H1 (cell line): Measurements from ENCODE around the gene LRRC18. TPM values are rescaled to one million over a fixed set of nuclear protein-coding genes. Genes with fewer than 3 reads are reported as not detected.

Source experiments
- BACH1 ChIP-seq: IDR thresholded peaks from 2 replicates; pipeline ENCODE4 v1.6.1; 2012; ENCODE audit warnings: low read length, improper control_type of control experiment
- CBX5 ChIP-seq: fragments of 300-800, 300-1000 bp; sonication (generic); IDR thresholded peaks from 2 replicates; pipeline ENCODE4 v1.7.1; 2016; ENCODE audit warnings: antibody characterized with exemption, low read length, low read depth
- CTBP2 ChIP-seq: IDR thresholded peaks from 2 replicates; pipeline ENCODE4 v1.7.0; 2011; ENCODE audit warnings: borderline replicate concordance, mild to moderate bottlenecking, moderate library complexity, mixed read lengths, low read length; ENCODE audit not compliant: insufficient read depth, insufficient read length
- POLR2AphosphoS5 ChIP-seq: IDR thresholded peaks from 2 replicates; pipeline ENCODE4 v1.6.1; 2011; ENCODE audit warnings: low read depth, low read length
- RBBP5 ChIP-seq: IDR thresholded peaks from 2 replicates; pipeline ENCODE4 v1.7.1; 2012; ENCODE audit warnings: low read depth, mild to moderate bottlenecking, inconsistent platforms, low read length, moderate library complexity, borderline replicate concordance
- RNF2 ChIP-seq: fragments of 200-900, 300-1000 bp; sonication (generic); IDR thresholded peaks from 2 replicates; pipeline ENCODE4 v1.7.1; 2016; ENCODE audit warnings: borderline replicate concordance, low read depth, mild to moderate bottlenecking, antibody characterized with exemption, low read length; ENCODE audit not compliant: poor library complexity, severe bottlenecking; ENCODE audit errors: missing control alignments
- SP4 ChIP-seq: IDR thresholded peaks from 2 replicates; pipeline ENCODE4 v1.6.1; 2012; ENCODE audit warnings: low read length, inconsistent platforms
- SRF ChIP-seq: IDR thresholded peaks from 2 replicates; pipeline ENCODE4 v1.6.1; 2011; ENCODE audit warnings: mild to moderate bottlenecking, low read depth, low read length, moderate library complexity
- TAF1 ChIP-seq: IDR thresholded peaks from 2 replicates; pipeline ENCODE4 v1.6.1; 2011; ENCODE audit warnings: mild to moderate bottlenecking, low read depth, low read length
- polyA plus RNA-seq, 7 experiments: library from polyadenylated mRNA; depleted of rRNA in 3 of 7; stranded (reverse) in 5 of 7; unstranded in 2 of 7; fragments of >200 nt in 5 of 7; fragments of 200-250 nt in 2 of 7; gene quantifications; 1 replicate in 5 of 7; 2 replicates in 1 of 7; 4 replicates in 1 of 7; pipeline versions ENCODE4 v1.2.1 to v1.2.3, GENCODE V29; 2011 to 2013; ENCODE audit warnings: missing spikeins in 2 of 7, mixed read lengths in 2 of 7
- total RNA-seq: library from RNA; stranded (reverse); fragmentation: NEBNext Ultra II Directional; extraction: Animal tissue kit (Norgen Biotek cat#: 25700); gene quantifications from 2 replicates; pipeline ENCODE4 v1.2.1, GENCODE V29; 2021

LRRC18 gene
- total and polyA plus RNA-seq, 2 of the 8 experiments (the other 6 are each of a cell fraction or from before 2014, with no cell fraction given): not detected

DNA sequence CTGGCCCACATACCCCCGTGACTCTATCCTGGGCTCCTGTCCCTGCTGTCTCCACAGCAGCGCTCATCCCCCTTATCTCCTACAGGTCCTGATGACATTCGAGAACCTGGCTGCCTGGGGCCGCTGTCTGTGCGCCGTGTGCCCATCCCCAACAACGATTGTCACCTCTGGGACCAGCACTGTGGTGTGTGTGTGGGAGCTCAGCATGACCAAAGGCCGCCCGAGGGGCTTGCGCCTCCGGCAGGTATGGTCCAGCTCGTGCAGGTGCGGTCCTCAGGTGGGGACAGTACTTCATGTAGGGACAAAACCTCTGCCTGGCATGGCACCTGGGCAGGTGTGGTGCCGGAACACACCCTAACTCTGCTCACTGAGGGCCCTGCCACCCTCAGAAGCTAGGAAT lies 30.4 kb upstream of the LRRC18 start (continued):
- no peak for TF ChIP-seq BACH1
- no peak for TF ChIP-seq TAF1
- TF ChIP-seq CTBP2: no peak
- TF ChIP-seq RNF2: no peak
- no peak for TF ChIP-seq POLR2AphosphoS5
- no peak for TF ChIP-seq RBBP5
- no peak for TF ChIP-seq SP4
- no peak for TF ChIP-seq CBX5
- TF ChIP-seq SRF: no peak
- TF ChIP-seq, all 59 proteins: peak for 0
